HG03064 (cell line): Measurements from ENCODE around the gene TGFB1I1.

Experiments
- ATAC-seq: cut with Tn5 transposase; IDR thresholded peaks from one replicate; pipeline ENCODE4 v1.9.1; 2021; ENCODE audit warnings: low read depth; ENCODE audit not compliant: unreplicated experiment

The TGFB1I1 gene

GRCh38 chr16:31451681-31452351, 20.1 kb upstream of the TGFB1I1 start:
- no peak for ATAC-seq

- no peak for ATAC-seq
Measured at GRCh38 chr16:31452631-31453106, 19.3 kb upstream of the TGFB1I1 start.

DNA sequence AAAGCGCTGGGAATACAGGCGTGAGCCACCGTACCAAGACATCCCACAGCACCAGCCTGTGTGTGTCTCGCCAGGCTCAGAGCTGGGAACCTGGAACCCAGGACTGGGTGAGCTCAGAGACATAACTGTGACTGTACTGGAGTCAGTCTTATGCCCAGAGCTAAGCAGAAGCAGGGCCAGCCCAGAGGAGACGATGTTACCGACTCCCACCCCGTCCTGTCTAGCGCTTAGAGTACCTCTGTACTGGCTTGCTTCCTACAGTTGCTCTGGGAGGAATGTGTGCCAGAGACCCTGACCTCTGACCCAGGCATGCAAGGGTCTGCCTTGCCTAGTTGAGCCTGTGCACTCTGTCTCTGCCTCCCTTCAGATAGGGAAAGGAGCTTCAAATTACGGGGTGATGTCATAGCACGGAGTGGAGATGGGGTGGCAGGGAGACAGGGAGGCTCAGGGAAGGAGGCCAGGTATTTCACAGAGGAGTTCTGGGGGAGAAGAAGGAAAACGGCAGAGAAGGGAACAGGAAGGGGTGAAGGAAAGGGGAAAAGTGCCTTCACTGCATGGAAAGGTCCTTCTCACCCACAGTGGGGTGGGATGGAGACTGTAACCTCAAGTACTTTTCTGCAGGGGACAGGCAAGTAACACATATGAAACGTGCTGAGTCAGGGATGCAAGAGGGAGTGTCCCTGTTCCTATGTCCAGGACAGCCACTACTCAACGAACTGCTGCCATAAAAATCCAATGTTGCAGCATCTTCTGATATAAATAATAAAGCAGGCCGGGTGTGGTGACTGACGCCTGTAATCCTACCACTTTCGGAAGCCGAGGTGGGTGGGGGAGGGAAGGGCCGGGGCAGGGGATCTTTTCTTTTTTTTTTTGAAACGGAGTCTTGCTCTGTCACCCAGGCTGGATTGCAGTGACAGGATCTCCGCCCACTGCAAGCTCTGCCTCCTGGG, 18.4 kb upstream of the TGFB1I1 start:
- no peak for ATAC-seq

GRCh38 chr16:31455601-31456314, 16.2 kb upstream of the TGFB1I1 start:
- no peak for ATAC-seq

GRCh38 chr16:31456988-31457360, 15.0 kb upstream of the TGFB1I1 start:
- ATAC-seq: no peak

GRCh38 chr16:31458073-31458843, 13.7 kb upstream of the TGFB1I1 start:
- ATAC-seq: no peak

- ATAC-seq: peak; percentile 73
Measured at GRCh38 chr16:31458844-31459686, 12.9 kb upstream of the TGFB1I1 start, which contains the start of gene ARMC5. TSS of gene ARMC5 (plus strand) at chr16:31459501. CDS start at chr16:31459525, 24 bp downstream.

DNA sequence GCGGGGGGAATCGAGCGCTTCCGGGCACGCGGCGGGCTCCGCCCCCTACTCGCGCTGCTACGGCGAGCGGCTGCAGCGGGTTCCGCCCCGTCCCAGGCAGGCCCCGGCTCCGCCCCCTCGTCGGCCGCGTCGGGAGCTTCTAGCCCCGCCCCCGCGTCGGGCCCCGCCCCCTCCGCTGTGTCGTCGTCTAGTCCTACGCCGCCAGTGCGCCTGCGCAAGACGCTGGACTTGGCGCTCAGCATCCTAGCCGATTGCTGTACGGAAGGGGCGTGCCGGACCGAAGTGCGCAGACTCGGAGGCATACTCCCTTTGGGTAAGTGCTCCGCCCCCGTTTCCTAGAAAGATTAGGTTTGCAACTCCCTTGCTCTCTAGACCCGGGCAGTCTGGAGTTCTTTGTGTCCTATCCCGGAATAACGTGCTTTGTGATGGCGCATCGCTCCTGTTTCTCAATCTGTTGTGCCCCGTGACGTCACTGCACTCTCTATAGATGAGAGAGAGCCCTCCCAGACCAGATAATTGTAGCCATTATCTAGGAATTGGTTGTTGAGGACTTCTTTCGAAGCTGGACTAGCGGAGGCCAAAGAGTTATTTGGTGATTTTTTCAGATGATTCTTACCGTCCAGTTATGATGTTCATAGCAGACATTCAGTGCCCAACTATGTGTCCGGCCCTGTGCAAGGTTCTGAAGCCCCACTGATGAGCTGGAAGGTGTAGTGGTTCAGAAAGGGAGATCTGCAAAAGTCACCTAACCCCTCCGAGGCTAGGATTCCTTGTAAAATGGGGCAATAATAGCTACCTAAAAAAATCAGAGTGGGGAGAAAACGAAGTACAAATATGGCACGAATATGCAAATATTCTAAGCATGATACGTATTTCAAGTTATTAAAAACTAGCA, 12.0 kb upstream of the TGFB1I1 start:
- peak; percentile 66 for ATAC-seq

- no peak for ATAC-seq
Measured at GRCh38 chr16:31460582-31461002, 11.4 kb upstream of the TGFB1I1 start.

GRCh38 chr16:31461201-31461920, 10.6 kb upstream of the TGFB1I1 start:
- ATAC-seq: no peak

DNA sequence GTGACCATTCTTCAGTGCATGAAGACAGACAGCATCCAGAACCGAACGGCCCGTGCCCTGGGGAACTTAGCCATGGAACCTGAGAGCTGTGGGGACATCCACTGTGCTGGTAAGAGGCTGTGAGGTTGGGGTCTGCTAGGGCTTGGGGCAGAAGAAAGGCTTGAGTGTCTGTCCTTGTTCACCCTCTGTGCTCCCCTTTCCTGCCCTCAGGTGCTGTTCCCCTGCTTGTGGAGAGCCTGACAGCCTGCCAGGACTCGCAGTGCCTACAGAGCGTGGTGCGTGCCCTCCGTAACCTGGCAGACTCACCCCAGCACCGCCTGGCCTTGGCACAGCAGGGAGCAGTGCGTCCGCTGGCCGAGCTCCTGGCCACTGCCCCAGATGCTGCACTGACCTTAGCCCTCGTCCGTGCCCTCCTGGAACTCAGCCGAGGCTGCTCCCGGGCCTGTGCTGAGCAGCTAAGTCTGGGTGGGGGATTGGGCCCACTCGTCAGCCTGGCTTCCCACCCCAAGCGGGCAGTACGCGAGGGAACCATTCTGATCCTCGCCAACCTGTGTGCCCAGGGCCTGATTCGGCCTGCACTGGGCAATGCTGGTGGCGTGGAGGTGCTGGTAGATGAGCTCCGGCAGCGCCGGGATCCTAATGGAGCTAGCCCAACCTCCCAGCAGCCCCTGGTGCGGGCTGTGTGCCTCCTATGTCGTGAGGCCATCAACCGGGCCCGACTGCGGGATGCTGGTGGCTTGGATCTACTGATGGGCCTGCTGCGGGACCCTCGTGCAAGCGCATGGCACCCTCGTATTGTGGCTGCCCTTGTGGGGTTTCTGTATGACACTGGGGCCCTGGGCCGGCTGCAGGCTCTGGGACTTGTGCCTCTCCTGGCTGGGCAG, 9.8 kb upstream of the TGFB1I1 start:
- no peak for ATAC-seq

DNA sequence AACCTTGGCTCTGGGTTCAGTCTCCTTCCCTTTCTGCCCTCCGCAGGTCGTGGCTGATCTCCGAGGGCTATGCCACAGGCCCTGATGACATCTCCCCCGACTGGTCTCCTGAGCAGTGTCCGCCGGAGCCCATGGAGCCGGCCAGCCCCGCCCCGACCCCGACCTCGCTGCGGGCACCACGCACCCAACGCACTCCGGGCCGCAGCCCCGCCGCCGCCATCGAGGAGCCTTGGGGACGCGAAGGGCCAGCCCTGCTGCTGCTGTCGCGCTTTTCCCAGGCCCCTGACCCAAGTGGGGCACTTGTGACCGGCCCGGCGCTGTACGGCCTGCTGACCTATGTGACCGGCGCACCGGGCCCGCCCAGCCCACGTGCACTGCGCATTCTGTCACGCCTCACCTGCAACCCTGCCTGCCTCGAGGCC, 7.6 kb upstream of the TGFB1I1 start:
- no peak for ATAC-seq

- ATAC-seq: no peak
Measured at GRCh38 chr16:31464781-31465260, 7.1 kb upstream of the TGFB1I1 start.

DNA sequence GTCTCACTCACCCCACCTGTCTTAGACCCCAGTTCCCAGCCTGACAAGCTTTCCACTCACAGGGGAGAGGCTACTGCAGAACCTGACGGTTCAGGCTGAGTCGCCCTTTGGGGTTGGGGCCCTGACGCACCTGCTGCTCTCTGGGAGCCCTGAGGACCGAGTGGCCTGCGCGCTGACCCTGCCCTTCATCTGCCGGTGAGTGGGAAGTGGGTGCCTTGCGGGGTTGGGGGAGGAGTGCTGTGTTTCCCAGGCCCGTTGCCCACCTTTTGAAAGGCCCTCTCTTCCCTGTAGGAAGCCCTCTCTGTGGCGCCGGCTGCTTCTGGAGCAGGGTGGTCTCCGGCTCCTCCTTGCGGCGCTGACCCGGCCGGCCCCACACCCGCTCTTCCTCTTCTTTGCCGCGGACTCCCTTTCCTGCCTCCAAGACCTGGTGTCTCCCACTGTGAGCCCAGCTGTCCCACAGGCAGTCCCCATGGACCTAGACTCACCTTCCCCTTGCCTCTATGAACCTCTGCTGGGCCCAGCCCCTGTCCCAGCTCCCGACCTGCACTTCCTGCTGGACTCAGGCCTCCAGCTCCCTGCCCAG, 6.1 kb upstream of the TGFB1I1 start:
- no peak for ATAC-seq

GRCh38 chr16:31466381-31466841, 5.5 kb upstream of the TGFB1I1 start:
- ATAC-seq: no peak

DNA sequence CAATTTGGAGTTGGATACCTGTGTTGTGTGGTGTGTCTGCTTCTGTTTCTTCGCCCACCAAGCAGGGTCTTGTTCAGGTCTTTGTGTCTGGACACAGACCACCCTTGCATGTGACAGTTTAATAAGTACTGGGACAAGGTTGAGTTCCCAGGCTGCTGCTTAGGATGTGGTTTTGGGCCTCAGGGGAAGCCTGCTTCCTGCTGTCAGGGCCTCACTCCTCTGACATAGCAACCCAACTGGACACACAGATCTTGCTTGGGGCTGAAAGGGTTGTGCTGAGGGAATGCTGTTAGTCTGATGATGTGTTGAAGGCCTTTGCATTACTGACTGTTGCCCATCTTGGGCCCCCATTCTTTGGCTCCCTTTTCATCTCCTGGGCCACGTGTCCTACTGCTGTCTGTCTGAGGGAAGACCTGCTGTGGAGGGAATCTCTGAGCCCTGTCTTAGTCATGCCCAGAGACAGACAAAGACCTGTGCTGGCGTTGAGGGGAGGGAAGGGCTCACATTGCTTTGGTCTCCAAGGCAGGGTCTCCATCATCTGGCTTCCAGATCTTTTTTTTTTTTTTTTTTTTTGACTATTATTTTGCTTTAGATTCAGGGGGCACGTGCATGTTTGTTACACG, 4.7 kb upstream of the TGFB1I1 start:
- ATAC-seq: peak; percentile 51
